NCI-H2029 treated with DMSO at 0.1 percent for 48 hours (cell line): Measurements from ENCODE around the gene RNASE8.
"Not testable (repeated sequence)": the region's sequence is repeated elsewhere in the genome, so short reads cannot be mapped to it uniquely, and the experiment has no call there.

Source experiments
- DNase-seq: peaks from one replicate; lab custom pipeline; 2025; lab: John Stamatoyannopoulos, UW

The RNASE8 gene

GRCh38 chr14:21057803-21058675 lies at the start of gene RNASE8:
Gene RNASE8, plus strand, starts transcription at chr14:21057822. Its CDS starts 71 bp downstream, at chr14:21057893.
- no peak for DNase-seq

GRCh38 chr14:21009721-21010120 lies 47.9 kb upstream of the RNASE8 start:
- DNase-seq = not testable (repeated sequence)

GRCh38 chr14:21011136-21011535 lies 46.5 kb upstream of the RNASE8 start:
- DNase-seq = no peak

- peak; percentile 57 for DNase-seq
Measured at GRCh38 chr14:21014761-21015190, 42.8 kb upstream of the RNASE8 start.

GRCh38 chr14:21015312-21015711 lies 42.3 kb upstream of the RNASE8 start:
- DNase-seq = no peak

GRCh38 chr14:21016413-21017190 lies 41.0 kb upstream of the RNASE8 start:
- peak; percentile 3 for DNase-seq

- DNase-seq = no peak
Measured at GRCh38 chr14:21017528-21018245, 39.9 kb upstream of the RNASE8 start.

GRCh38 chr14:21018286-21018685 lies 39.3 kb upstream of the RNASE8 start:
- DNase-seq = no peak

GRCh38 chr14:21018781-21019180 lies 38.8 kb upstream of the RNASE8 start:
- DNase-seq = no peak

- DNase-seq = no peak
Measured at GRCh38 chr14:21019366-21019765, 38.3 kb upstream of the RNASE8 start.

- no peak for DNase-seq
Measured at GRCh38 chr14:21020977-21021545, 36.6 kb upstream of the RNASE8 start.

GRCh38 chr14:21022686-21023085 lies 34.9 kb upstream of the RNASE8 start:
- no peak for DNase-seq

GRCh38 chr14:21023174-21023573 lies 34.4 kb upstream of the RNASE8 start:
- no peak for DNase-seq

GRCh38 chr14:21023817-21024584 lies 33.6 kb upstream of the RNASE8 start:
- no peak for DNase-seq

- no peak for DNase-seq
Measured at GRCh38 chr14:21024585-21025370, 32.8 kb upstream of the RNASE8 start, which contains the start of gene NDRG2. Gene NDRG2, minus strand, starts transcription at chr14:21025061. Its CDS starts 1,746 bp downstream, at chr14:21023315.

- DNase-seq = no peak
Measured at GRCh38 chr14:21025371-21026273, 32.0 kb upstream of the RNASE8 start.

- no peak for DNase-seq
Measured at GRCh38 chr14:21026274-21026987, 31.2 kb upstream of the RNASE8 start.

GRCh38 chr14:21026988-21027315 lies 30.7 kb upstream of the RNASE8 start:
- DNase-seq = no peak

- no peak for DNase-seq
Measured at GRCh38 chr14:21029917-21030316, 27.7 kb upstream of the RNASE8 start, which contains the start of gene TPPP2. Gene TPPP2, plus strand, starts transcription at chr14:21030217. Its CDS starts 365 bp downstream, at chr14:21030582.
